Naive thymus-derived CD8-positive, alpha-beta T cell (primary cell): ENCODE data around the gene ZNF729. TPM values are rescaled to one million over a fixed set of nuclear protein-coding genes. Genes with fewer than 3 reads are reported as not detected.

Experiments
- ATAC-seq, 2 donors: fragments of 150-1000 bp; cut with Tn5 transposase in 1 of 2; sonication (Bioruptor Pico), chemical (Tn5 transposase) in 1 of 2; 1 replicate in 1 of 2; 2 replicates in 1 of 2; pipeline ENCODE4 v1.10.0; 2021; ENCODE audit warnings: mild to moderate bottlenecking in 2 of 2, moderate library complexity in 2 of 2
- POLR2A ChIA-PET: fragments of 350-600 bp; sonication (Branson Sonifier 250); formaldehyde crosslinking; loops from one replicate; lab custom pipeline; 2021; ENCODE audit warnings: antibody characterized with exemption; lab: Charles Lee
- DNase-seq, 10 donors: peaks; one replicate each; pipeline versions ENCODE4 v3.0.0 to v3.0.0-alpha.2; 2020 to 2022
- H3K27ac Mint-ChIP-seq, 10 donors: one replicate each; pipeline ENCODE4 v1.8.0; 2020 to 2022; ENCODE audit warnings: mild to moderate bottlenecking in 10 of 10, mixed read lengths in 10 of 10, moderate library complexity in 4 of 10, inconsistent platforms in 1 of 10
- H3K27me3 Mint-ChIP-seq, 5 donors: one replicate each; pipeline ENCODE4 v1.8.0; 2021 to 2022; ENCODE audit warnings: mixed read lengths in 5 of 5
- H3K36me3 Mint-ChIP-seq, 3 donors: one replicate each; pipeline ENCODE4 v1.8.0; 2020 to 2022; ENCODE audit warnings: mixed read lengths in 3 of 3, mild to moderate bottlenecking in 2 of 3, inconsistent platforms in 1 of 3
- H3K4me1 Mint-ChIP-seq, 4 donors: one replicate each; pipeline ENCODE4 v1.8.0; 2021 to 2022; ENCODE audit warnings: mixed read lengths in 4 of 4
- H3K4me3 Mint-ChIP-seq, 10 donors: one replicate each; pipeline ENCODE4 v1.8.0; 2020 to 2022; ENCODE audit warnings: mild to moderate bottlenecking in 10 of 10, mixed read lengths in 10 of 10, moderate library complexity in 6 of 10, inconsistent platforms in 1 of 10
- H3K9me3 Mint-ChIP-seq, 9 donors: one replicate each; pipeline ENCODE4 v1.8.0; 2020 to 2022; ENCODE audit warnings: mixed read lengths in 9 of 9, mild to moderate bottlenecking in 3 of 9, inconsistent platforms in 1 of 9, moderate library complexity in 1 of 9
- polyA plus RNA-seq, 3 donors: library from polyadenylated mRNA; unstranded; fragments of 300-500 nt; fragmentation: Illumina TruSeq; gene quantifications; one replicate each; pipeline ENCODE4 v1.2.3, GENCODE V29; 2021
- total RNA-seq, 8 experiments: library from RNA in 2 of 8; stranded (reverse) in 2 of 8; gene quantifications; one replicate each; pipeline ENCODE4 v1.2.3 and lab custom pipeline; 2021 to 2026

Gene ZNF729
- total and polyA plus RNA-seq, 5 experiments from 2014 or later = not detected

GRCh38 chr19:22354665-22355064, 68.4 kb downstream of the ZNF729 start:
- no peak overlapping the region for H3K27ac Mint-ChIP-seq
- POLR2A ChIA-PET = no interaction called here
- no peaks in the 10 kb centered on the region for H3K4me1 Mint-ChIP-seq
- H3K9me3 Mint-ChIP-seq = peaks cover 0 to 48% (median 17%) of the 10 kb centered on the region in 9 donors
- DNase-seq = no peak
- peaks cover 0 to 7% (median 0%) of the 10 kb centered on the region in 3 donors for H3K36me3 Mint-ChIP-seq
- no peak overlapping the region for H3K4me3 Mint-ChIP-seq
- no peak for ATAC-seq
- H3K27me3 Mint-ChIP-seq = no peaks in the 10 kb centered on the region

Other genes starting within 250 kb of the ZNF729 start
- 1 to 10 TPM; 6.6 to 7.6 TPM for gene ZNF257, start 234.0 kb upstream of the ZNF729 start, total RNA-seq
- 1 to 10 TPM; 2.3 to 6.9 (median 3.0) TPM for gene ZNF257, start 234.0 kb upstream of the ZNF729 start, polyA plus RNA-seq
- gene ZNF676, start 89.5 kb upstream of the ZNF729 start, total RNA-seq = not detected
- gene ZNF676, start 89.5 kb upstream of the ZNF729 start, polyA plus RNA-seq = not detected
- gene ZNF98, start 135.9 kb downstream of the ZNF729 start, total RNA-seq = not detected
- not detected for gene ZNF98, start 135.9 kb downstream of the ZNF729 start, polyA plus RNA-seq